ENCODE data around the gene SLC9A4.

SLC9A4 gene

DNA sequence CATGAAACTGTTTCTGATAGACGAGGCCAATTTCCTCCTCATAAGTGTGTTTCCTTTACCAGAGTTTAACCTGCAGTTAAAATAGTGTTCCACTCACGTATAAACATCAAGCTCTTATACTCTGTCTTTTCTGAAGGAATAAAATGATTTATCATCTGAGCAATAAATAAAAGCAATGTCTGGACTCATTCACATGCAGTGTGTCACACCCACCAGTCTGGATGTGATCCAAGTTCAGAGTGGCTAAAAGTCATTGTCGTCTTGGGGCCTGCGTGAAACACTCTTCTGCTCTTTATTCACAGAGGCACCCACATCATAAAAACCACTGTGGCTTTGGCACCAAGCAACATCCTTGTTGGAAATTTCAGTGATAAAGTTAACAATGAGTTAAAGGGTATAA lies 19.5 kb upstream of the SLC9A4 start:
- Histone ChIP-seq H3K27me3 (ENCODE audit: control insufficient read depth, insufficient read depth, low read length, poor library complexity, severe bottlenecking) (no peaks in the 10 kb centered on the region), H3K4me3 (ENCODE audit: insufficient read depth, low read depth, low read length) (no peak overlapping the region), H3K36me3 (ENCODE audit: control insufficient read depth, insufficient read depth, low read length) (no peaks in the 10 kb centered on the region), H3K9me3 (ENCODE audit: control insufficient read depth, low read length) (no peaks in the 10 kb centered on the region), H3K27ac (ENCODE audit: insufficient read depth, low read depth, low read length, poor library complexity, severe bottlenecking) (no peak overlapping the region), H3K4me1 (ENCODE audit: control insufficient read depth, insufficient read depth, low read length) (no peaks in the 10 kb centered on the region)
- 93 to 95% methylated on average over 3 to 4 of the region's 4 CpGs for WGBS, 2 experiments

- Histone ChIP-seq H3K27me3 (ENCODE audit: control insufficient read depth, insufficient read depth, low read length, poor library complexity, severe bottlenecking) (no peaks in the 10 kb centered on the region), H3K9me3 (ENCODE audit: control insufficient read depth, low read length) (no peaks in the 10 kb centered on the region), H3K27ac (ENCODE audit: insufficient read depth, low read depth, low read length, poor library complexity, severe bottlenecking) (no peak overlapping the region), H3K4me1 (ENCODE audit: control insufficient read depth, insufficient read depth, low read length) (no peaks in the 10 kb centered on the region), H3K36me3 (ENCODE audit: control insufficient read depth, insufficient read depth, low read length) (no peaks in the 10 kb centered on the region), H3K4me3 (ENCODE audit: insufficient read depth, low read depth, low read length) (no peak overlapping the region)
- WGBS, 2 experiments = 95 to 97% methylated on average over 2 of the region's 2 CpGs
Measured at GRCh38 chr2:102455061-102455670, 17.9 kb upstream of the SLC9A4 start.

GRCh38 chr2:102460467-102460866 lies 12.6 kb upstream of the SLC9A4 start:
- no peak overlapping the region for H3K27ac ChIP-seq (ENCODE audit: insufficient read depth, low read depth, low read length, poor library complexity, severe bottlenecking)
- H3K4me1 ChIP-seq (ENCODE audit: control insufficient read depth, insufficient read depth, low read length) = no peaks in the 10 kb centered on the region
- no peaks in the 10 kb centered on the region for H3K27me3 ChIP-seq (ENCODE audit: control insufficient read depth, insufficient read depth, low read length, poor library complexity, severe bottlenecking)
- no CpG with 5 or more reads among the region's 1 CpG for WGBS, 2 experiments
- no peaks in the 10 kb centered on the region for H3K36me3 ChIP-seq (ENCODE audit: control insufficient read depth, insufficient read depth, low read length)
- no peak overlapping the region for H3K4me3 ChIP-seq (ENCODE audit: insufficient read depth, low read depth, low read length)
- H3K9me3 ChIP-seq (ENCODE audit: control insufficient read depth, low read length) = no peaks in the 10 kb centered on the region

DNA sequence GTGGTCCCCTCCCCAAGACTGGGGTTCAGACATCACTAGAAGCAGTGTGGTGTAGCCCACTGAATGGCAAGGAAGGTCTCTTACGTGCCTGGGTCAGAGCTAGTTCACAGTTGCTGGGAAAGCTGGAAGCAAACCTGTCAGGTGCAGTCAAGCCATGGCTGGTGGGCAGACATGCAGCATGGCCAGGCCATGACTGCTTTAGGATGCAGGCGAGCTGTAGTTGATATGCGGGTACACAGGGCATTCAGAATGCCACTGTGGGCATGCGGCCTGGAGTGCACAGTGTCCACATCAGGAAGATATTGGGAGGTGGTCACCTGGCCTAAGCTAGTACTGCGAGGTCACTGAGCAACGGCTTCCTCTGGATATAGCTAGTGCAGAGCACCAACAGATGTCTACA lies 11.8 kb upstream of the SLC9A4 start:
- Histone ChIP-seq H3K4me3 (ENCODE audit: insufficient read depth, low read depth, low read length) (no peak overlapping the region), H3K36me3 (ENCODE audit: control insufficient read depth, insufficient read depth, low read length) (no peaks in the 10 kb centered on the region), H3K27me3 (ENCODE audit: control insufficient read depth, insufficient read depth, low read length, poor library complexity, severe bottlenecking) (no peaks in the 10 kb centered on the region), H3K9me3 (ENCODE audit: control insufficient read depth, low read length) (no peaks in the 10 kb centered on the region), H3K4me1 (ENCODE audit: control insufficient read depth, insufficient read depth, low read length) (no peaks in the 10 kb centered on the region), H3K27ac (ENCODE audit: insufficient read depth, low read depth, low read length, poor library complexity, severe bottlenecking) (no peak overlapping the region)
- WGBS, 2 experiments = 94% methylated on average over 6 of the region's 6 CpGs

GRCh38 chr2:102463160-102463559 lies 9.9 kb upstream of the SLC9A4 start:
- 91 to 95% methylated on average over 5 of the region's 5 CpGs for WGBS, 2 experiments
- Histone ChIP-seq H3K27me3 (ENCODE audit: control insufficient read depth, insufficient read depth, low read length, poor library complexity, severe bottlenecking) (no peaks in the 10 kb centered on the region), H3K4me1 (ENCODE audit: control insufficient read depth, insufficient read depth, low read length) (no peaks in the 10 kb centered on the region), H3K27ac (ENCODE audit: insufficient read depth, low read depth, low read length, poor library complexity, severe bottlenecking) (no peak overlapping the region), H3K4me3 (ENCODE audit: insufficient read depth, low read depth, low read length) (no peak overlapping the region), H3K36me3 (ENCODE audit: control insufficient read depth, insufficient read depth, low read length) (no peaks in the 10 kb centered on the region), H3K9me3 (ENCODE audit: control insufficient read depth, low read length) (no peaks in the 10 kb centered on the region)

DNA sequence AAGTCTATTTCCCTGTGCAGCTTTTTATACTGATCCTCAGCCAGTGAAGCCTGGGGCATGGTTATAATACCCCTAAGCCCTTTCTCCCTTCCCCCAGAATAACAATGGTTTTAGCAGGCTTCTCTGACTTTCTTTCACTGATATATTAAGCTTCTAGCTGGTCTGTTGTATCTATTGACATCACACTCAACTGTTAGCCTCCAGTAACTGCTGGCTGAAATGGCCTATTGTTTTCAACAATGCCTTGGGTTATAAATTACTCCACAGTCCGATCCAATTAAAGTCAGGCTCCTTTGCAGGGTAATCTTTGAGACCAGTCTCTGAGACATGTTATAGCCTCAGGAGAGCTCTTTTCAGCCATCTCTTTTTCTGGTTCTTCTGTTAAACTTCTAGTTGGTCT lies 2.9 kb upstream of the SLC9A4 start:
- H3K4me1 ChIP-seq (ENCODE audit: control insufficient read depth, insufficient read depth, low read length) = no peaks in the 10 kb centered on the region
- WGBS, 2 experiments = 48 to 74% methylated on average over 1 of the region's 1 CpG
- H3K27me3 ChIP-seq (ENCODE audit: control insufficient read depth, insufficient read depth, low read length, poor library complexity, severe bottlenecking) = no peaks in the 10 kb centered on the region
- H3K36me3 ChIP-seq (ENCODE audit: control insufficient read depth, insufficient read depth, low read length) = no peaks in the 10 kb centered on the region
- H3K9me3 ChIP-seq (ENCODE audit: control insufficient read depth, low read length) = no peaks in the 10 kb centered on the region
- no peak overlapping the region for H3K27ac ChIP-seq (ENCODE audit: insufficient read depth, low read depth, low read length, poor library complexity, severe bottlenecking)
- H3K4me3 ChIP-seq (ENCODE audit: insufficient read depth, low read depth, low read length) = no peak overlapping the region

GRCh38 chr2:102473631-102474030 lies 605 bp downstream of the SLC9A4 start:
- Histone ChIP-seq H3K27me3 (ENCODE audit: control insufficient read depth, insufficient read depth, low read length, poor library complexity, severe bottlenecking) (no peaks in the 10 kb centered on the region), H3K4me1 (ENCODE audit: control insufficient read depth, insufficient read depth, low read length) (no peaks in the 10 kb centered on the region), H3K27ac (ENCODE audit: insufficient read depth, low read depth, low read length, poor library complexity, severe bottlenecking) (no peak overlapping the region), H3K36me3 (ENCODE audit: control insufficient read depth, insufficient read depth, low read length) (no peaks in the 10 kb centered on the region), H3K9me3 (ENCODE audit: control insufficient read depth, low read length) (no peaks in the 10 kb centered on the region), H3K4me3 (ENCODE audit: insufficient read depth, low read depth, low read length) (no peak overlapping the region)
- 88 to 91% methylated on average over 3 of the region's 3 CpGs for WGBS, 2 experiments

DNA sequence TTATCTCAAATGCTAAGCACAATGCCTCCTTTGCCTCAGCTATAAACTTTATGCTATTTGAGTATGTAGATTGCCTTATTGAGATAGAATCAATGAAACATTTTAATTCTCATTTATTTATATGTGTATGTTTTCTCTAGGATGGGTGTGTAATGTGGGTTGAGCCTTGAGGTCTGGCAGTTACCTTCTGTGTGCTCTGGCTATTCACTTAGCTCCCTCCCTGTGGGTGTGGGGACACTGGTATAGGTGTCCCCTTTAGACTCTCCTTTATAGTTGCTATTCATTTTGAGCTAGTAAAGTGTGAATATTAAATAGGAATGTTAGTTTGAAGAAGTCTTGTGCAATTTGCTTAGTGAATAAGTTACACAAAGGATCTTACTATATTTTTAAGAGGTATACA lies 1.8 kb downstream of the SLC9A4 start:
- Histone ChIP-seq H3K27ac (ENCODE audit: insufficient read depth, low read depth, low read length, poor library complexity, severe bottlenecking) (no peak overlapping the region), H3K27me3 (ENCODE audit: control insufficient read depth, insufficient read depth, low read length, poor library complexity, severe bottlenecking) (no peaks in the 10 kb centered on the region), H3K4me3 (ENCODE audit: insufficient read depth, low read depth, low read length) (no peak overlapping the region), H3K4me1 (ENCODE audit: control insufficient read depth, insufficient read depth, low read length) (no peaks in the 10 kb centered on the region), H3K9me3 (ENCODE audit: control insufficient read depth, low read length) (no peaks in the 10 kb centered on the region), H3K36me3 (ENCODE audit: control insufficient read depth, insufficient read depth, low read length) (no peaks in the 10 kb centered on the region)

DNA sequence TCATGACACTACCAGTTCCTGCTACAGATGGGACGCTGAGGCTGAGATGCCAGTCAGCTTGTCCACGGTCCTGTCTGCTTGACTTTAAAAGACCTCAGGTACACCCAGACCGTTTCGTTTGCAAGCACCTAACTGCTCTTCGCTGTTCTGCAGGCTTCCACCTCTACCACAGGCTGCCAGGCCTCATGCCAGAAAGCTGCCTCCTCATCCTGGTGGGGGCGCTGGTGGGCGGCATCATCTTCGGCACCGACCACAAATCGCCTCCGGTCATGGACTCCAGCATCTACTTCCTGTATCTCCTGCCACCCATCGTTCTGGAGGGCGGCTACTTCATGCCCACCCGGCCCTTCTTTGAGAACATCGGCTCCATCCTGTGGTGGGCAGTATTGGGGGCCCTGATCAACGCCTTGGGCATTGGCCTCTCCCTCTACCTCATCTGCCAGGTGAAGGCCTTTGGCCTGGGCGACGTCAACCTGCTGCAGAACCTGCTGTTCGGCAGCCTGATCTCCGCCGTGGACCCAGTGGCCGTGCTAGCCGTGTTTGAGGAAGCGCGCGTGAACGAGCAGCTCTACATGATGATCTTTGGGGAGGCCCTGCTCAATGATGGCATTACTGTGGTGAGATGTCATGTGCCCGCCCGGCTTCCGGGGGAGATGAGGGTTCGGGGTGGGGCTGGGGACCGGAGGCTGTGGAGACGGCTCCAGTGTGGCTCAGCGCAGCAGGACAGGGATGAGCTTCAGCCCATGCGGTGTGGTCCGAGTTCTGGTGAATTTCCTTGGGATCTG lies 5.9 kb downstream of the SLC9A4 start:
- H3K4me1 ChIP-seq (ENCODE audit: control insufficient read depth, insufficient read depth, low read length) = no peaks in the 10 kb centered on the region
- 94 to 95% methylated on average over 36 of the region's 36 CpGs for WGBS, 2 experiments
- H3K4me3 ChIP-seq (ENCODE audit: insufficient read depth, low read depth, low read length) = no peak overlapping the region
- H3K9me3 ChIP-seq (ENCODE audit: control insufficient read depth, low read length) = no peaks in the 10 kb centered on the region
- H3K36me3 ChIP-seq (ENCODE audit: control insufficient read depth, insufficient read depth, low read length) = no peaks in the 10 kb centered on the region
- no peaks in the 10 kb centered on the region for H3K27me3 ChIP-seq (ENCODE audit: control insufficient read depth, insufficient read depth, low read length, poor library complexity, severe bottlenecking)
- no peak overlapping the region for H3K27ac ChIP-seq (ENCODE audit: insufficient read depth, low read depth, low read length, poor library complexity, severe bottlenecking)

GRCh38 chr2:102480285-102481195 lies 7.5 kb downstream of the SLC9A4 start:
- H3K4me3 ChIP-seq (ENCODE audit: insufficient read depth, low read depth, low read length) = no peak overlapping the region
- H3K27me3 ChIP-seq (ENCODE audit: control insufficient read depth, insufficient read depth, low read length, poor library complexity, severe bottlenecking) = no peaks in the 10 kb centered on the region
- no peaks in the 10 kb centered on the region for H3K36me3 ChIP-seq (ENCODE audit: control insufficient read depth, insufficient read depth, low read length)
- WGBS, 2 experiments = 85 to 89% methylated on average over 9 to 10 of the region's 11 CpGs
- no peak overlapping the region for H3K27ac ChIP-seq (ENCODE audit: insufficient read depth, low read depth, low read length, poor library complexity, severe bottlenecking)
- no peaks in the 10 kb centered on the region for H3K9me3 ChIP-seq (ENCODE audit: control insufficient read depth, low read length)
- H3K4me1 ChIP-seq (ENCODE audit: control insufficient read depth, insufficient read depth, low read length) = no peaks in the 10 kb centered on the region
